ENCODE data around the gene HACD2. TPM values are rescaled to one million over a fixed set of nuclear protein-coding genes. Genes with fewer than 3 reads are reported as not detected.

Gene HACD2
- total and polyA plus RNA-seq, 10 of the 15 experiments (the other 5 are each of a cell fraction or from before 2014, with no cell fraction given), result 9.1 to 30.0 (median 18.8) TPM

- Histone ChIP-seq H3K4me1 (ENCODE audit: control insufficient read depth, insufficient read depth, low read length) (no peaks in the 10 kb centered on the region), H3K36me3 (ENCODE audit: control insufficient read depth in 2 of 2, insufficient read depth in 2 of 2, low read length in 1 of 2) (no peaks in the 10 kb centered on the region), H3K9me3 (replicated peaks; ENCODE audit: control insufficient read depth, insufficient read depth, low read length) (no peaks in the 10 kb centered on the region), H3K4me3 (no peak overlapping the region), H3K27me3 (replicated peaks in 1 of 2; ENCODE audit: control insufficient read depth in 2 of 2, insufficient read depth in 2 of 2, low read length in 1 of 2) (no peaks in the 10 kb centered on the region), H3K4me2 (ENCODE audit: control insufficient read depth, insufficient read depth) (no peak overlapping the region), H3K27ac (ENCODE audit: control insufficient read depth, insufficient read depth) (no peak overlapping the region), H3K9ac (ENCODE audit: control insufficient read depth, insufficient read depth, low read length) (no peak overlapping the region), H3K79me2 (ENCODE audit: control insufficient read depth, insufficient read depth, low read length) (no peaks in the 10 kb centered on the region), H2AFZ (ENCODE audit: control insufficient read depth, low read depth, low read length) (no peak overlapping the region), H4K20me1 (ENCODE audit: control insufficient read depth, insufficient read depth) (no peaks in the 10 kb centered on the region)
- ChIA-PET RAD21 (ENCODE audit: unreplicated experiment) (no interaction called here), POLR2A (interaction anchor here (0.6 kb wide), 1 partner anchor 48 kb away, joined by 3 read pairs; no protein-coding TSS in a partner anchor), CTCF (interaction anchor here (2.1 kb wide), 1 partner anchor 18 kb away, joined by 7 read pairs; no protein-coding TSS in a partner anchor), SMC1A (ENCODE audit: uncharacterized antibody, unreplicated experiment) (interaction anchor here (0.6 to 1.4 kb wide), 2 partner anchors 9 to 583 kb away, joined by 3 to 4 read pairs; no protein-coding TSS in a partner anchor)
- no peak for FAIRE-seq
- WGBS (ENCODE audit: insufficient coverage, insufficient replicate concordance, low lambda C conversion rate, missing lambda C conversion rate), result 50% methylated on average over 1 of the region's 1 CpG
- ATAC-seq, result no peak
- intact Hi-C loops (cut with micrococcal nuclease; ENCODE audit: unreplicated experiment) (no loop called here), in situ Hi-C loops (cut with MboI) (no loop called here)
- no peak for TF ChIP-seq HCFC1 (IDR thresholded peaks at IDR 0.05; ENCODE audit: low read length)
- no peak for TF ChIP-seq JUNB (IDR thresholded peaks at IDR 0.05)
- TF ChIP-seq NFYB (IDR thresholded peaks at IDR 0.05; ENCODE audit: insufficient read depth, low read depth, low read length), result no peak
- no peak for TF ChIP-seq USF1 (IDR thresholded peaks at IDR 0.05; ENCODE audit: borderline replicate concordance, extremely low read length, insufficient read depth, low read depth, low read length)
- DNase-seq (ENCODE audit: low read depth, low spot score), result no peak
- no TSS peak for BruUV-seq (replicated peaks)
Measured at GRCh38 chr3:123624302-123624701, 39.4 kb upstream of the HACD2 start.

- Histone ChIP-seq H3K36me3 (ENCODE audit: control insufficient read depth in 2 of 2, insufficient read depth in 2 of 2, low read length in 1 of 2) (no peaks in the 10 kb centered on the region), H3K9ac (ENCODE audit: control insufficient read depth, insufficient read depth, low read length) (no peak overlapping the region), H3K4me1 (ENCODE audit: control insufficient read depth, insufficient read depth, low read length) (no peaks in the 10 kb centered on the region), H3K27me3 (replicated peaks in 1 of 2; ENCODE audit: control insufficient read depth in 2 of 2, insufficient read depth in 2 of 2, low read length in 1 of 2) (no peaks in the 10 kb centered on the region), H3K4me2 (ENCODE audit: control insufficient read depth, insufficient read depth) (no peak overlapping the region), H3K79me2 (ENCODE audit: control insufficient read depth, insufficient read depth, low read length) (no peaks in the 10 kb centered on the region), H2AFZ (ENCODE audit: control insufficient read depth, low read depth, low read length) (no peak overlapping the region), H3K4me3 (no peak overlapping the region), H3K9me3 (replicated peaks; ENCODE audit: control insufficient read depth, insufficient read depth, low read length) (no peaks in the 10 kb centered on the region), H3K27ac (ENCODE audit: control insufficient read depth, insufficient read depth) (no peak overlapping the region), H4K20me1 (ENCODE audit: control insufficient read depth, insufficient read depth) (no peaks in the 10 kb centered on the region)
- SMC1A ChIA-PET (ENCODE audit: uncharacterized antibody, unreplicated experiment), result interaction anchor here (1.1 to 1.4 kb wide), 2 partner anchors 10 to 19 kb away, joined by 3 to 4 read pairs; no protein-coding TSS in a partner anchor
- CTCF ChIA-PET, result no interaction called here
- DNase-seq (ENCODE audit: low read depth, low spot score) (no peak), ATAC-seq (no peak), FAIRE-seq (no peak)
- no TSS peak for BruUV-seq (replicated peaks)
- RAD21 ChIA-PET (ENCODE audit: unreplicated experiment), result no interaction called here
- WGBS (ENCODE audit: insufficient coverage, insufficient replicate concordance, low lambda C conversion rate, missing lambda C conversion rate), result 60% methylated on average over 5 of the region's 5 CpGs
- intact Hi-C loops (cut with micrococcal nuclease; ENCODE audit: unreplicated experiment), result no loop called here
- in situ Hi-C loops (cut with MboI), result no loop called here
- no peak for TF ChIP-seq SRF (IDR thresholded peaks at IDR 0.05; ENCODE audit: low read depth in 2 of 2, low read length in 2 of 2)
- TF ChIP-seq NFYB (IDR thresholded peaks at IDR 0.05; ENCODE audit: insufficient read depth, low read depth, low read length), result no peak
- no peak for TF ChIP-seq RAD51 (IDR thresholded peaks at IDR 0.05)
- TF ChIP-seq NRF1 (conservative IDR thresholded peaks at IDR 0.05; ENCODE audit: low read depth, low read length), result no peak
- POLR2A ChIA-PET, result interaction anchor here (0.6 kb wide), 2 partner anchors 49 kb away, joined by 3 to 4 read pairs; no protein-coding TSS in a partner anchor
Measured at GRCh38 chr3:123623346-123623880, 38.6 kb upstream of the HACD2 start.
